ENCODE results near the gene PAF1.

The PAF1 gene

GRCh38 chr19:39363901-39364457, 26.9 kb downstream of the PAF1 start:
- Histone ChIP-seq H3K18ac (ENCODE audit: low read length) (no peak overlapping the region), H3K4ac (ENCODE audit: low read depth, low read length) (no peak overlapping the region), H3K27me3 (ENCODE audit: insufficient read depth, low read length, poor library complexity) (no peaks in the 10 kb centered on the region), H3K79me1 (ENCODE audit: low read length) (no peaks in the 10 kb centered on the region), H3K23ac (ENCODE audit: low read length) (no peak overlapping the region), H3K4me2 (ENCODE audit: low read length) (no peak overlapping the region), H4K5ac (ENCODE audit: low read length) (no peak overlapping the region), H2AK5ac (ENCODE audit: low read length) (no peak overlapping the region), H3K36me3 (ENCODE audit: control insufficient read depth, insufficient read depth, low read length) (peaks cover 14% of the 10 kb centered on the region), H3K9ac (ENCODE audit: low read length) (no peak overlapping the region), H2BK15ac (replicated peaks; ENCODE audit: low read depth) (no peak overlapping the region), H3K4me3 (ENCODE audit: low read length) (no peak overlapping the region), H3K27ac (ENCODE audit: low read depth, low read length) (no peak overlapping the region), H4K8ac (ENCODE audit: low read depth, low read length) (no peak overlapping the region), H2BK120ac (ENCODE audit: low read depth, low read length) (no peak overlapping the region), H3K4me1 (ENCODE audit: control insufficient read depth, low read depth, low read length) (no peaks in the 10 kb centered on the region), H3K56ac (ENCODE audit: low read length) (no peak overlapping the region), H3K79me2 (ENCODE audit: control insufficient read depth, insufficient read depth, low read length) (no peaks in the 10 kb centered on the region), H2BK5ac (ENCODE audit: low read length) (no peak overlapping the region)
- no peak for DNase-seq
- no CpG with 5 or more reads among the region's 5 CpGs for WGBS (ENCODE audit: extremely low coverage, insufficient coverage, low lambda C conversion rate)

GRCh38 chr19:39362682-39363657, 27.9 kb downstream of the PAF1 start:
- no peak overlapping the region for H3K9ac ChIP-seq (ENCODE audit: low read length)
- no peak overlapping the region for H4K8ac ChIP-seq (ENCODE audit: low read depth, low read length)

GRCh38 chr19:39360599-39360998, 30.3 kb downstream of the PAF1 start:
- H2BK5ac ChIP-seq (ENCODE audit: low read length): no peak overlapping the region
- no peaks in the 10 kb centered on the region for H3K4me1 ChIP-seq (ENCODE audit: control insufficient read depth, low read depth, low read length)
- H2BK15ac ChIP-seq (replicated peaks; ENCODE audit: low read depth): no peak overlapping the region
- H3K4ac ChIP-seq (ENCODE audit: low read depth, low read length): no peak overlapping the region
- no peak overlapping the region for H3K9ac ChIP-seq (ENCODE audit: low read length)
- H2BK120ac ChIP-seq (ENCODE audit: low read depth, low read length): no peak overlapping the region
- DNase-seq: no peak
- no peak overlapping the region for H3K4me2 ChIP-seq (ENCODE audit: low read length)
- H3K4me3 ChIP-seq (ENCODE audit: low read length): no peak overlapping the region
- no peak overlapping the region for H4K8ac ChIP-seq (ENCODE audit: low read depth, low read length)
- H4K5ac ChIP-seq (ENCODE audit: low read length): no peak overlapping the region
- no peak overlapping the region for H3K56ac ChIP-seq (ENCODE audit: low read length)
- no peaks in the 10 kb centered on the region for H3K79me1 ChIP-seq (ENCODE audit: low read length)
- no peak overlapping the region for H3K18ac ChIP-seq (ENCODE audit: low read length)
- H3K79me2 ChIP-seq (ENCODE audit: control insufficient read depth, insufficient read depth, low read length): no peaks in the 10 kb centered on the region
- no peak overlapping the region for H3K27ac ChIP-seq (ENCODE audit: low read depth, low read length)
- no peak overlapping the region for H3K23ac ChIP-seq (ENCODE audit: low read length)
- no peaks in the 10 kb centered on the region for H3K27me3 ChIP-seq (ENCODE audit: insufficient read depth, low read length, poor library complexity)
- H3K36me3 ChIP-seq (ENCODE audit: control insufficient read depth, insufficient read depth, low read length): peaks cover 26% of the 10 kb centered on the region
- WGBS (ENCODE audit: extremely low coverage, insufficient coverage, low lambda C conversion rate): no CpG with 5 or more reads among the region's 1 CpG
- no peak overlapping the region for H2AK5ac ChIP-seq (ENCODE audit: low read length)

More at GRCh38 chr19:39362682-39363657, 27.9 kb downstream of the PAF1 start:
- no peak overlapping the region for H2BK5ac ChIP-seq (ENCODE audit: low read length)
- H3K79me1 ChIP-seq (ENCODE audit: low read length): no peaks in the 10 kb centered on the region
- H3K36me3 ChIP-seq (ENCODE audit: control insufficient read depth, insufficient read depth, low read length): peaks cover 14% of the 10 kb centered on the region
- H3K27me3 ChIP-seq (ENCODE audit: insufficient read depth, low read length, poor library complexity): no peaks in the 10 kb centered on the region
- H3K56ac ChIP-seq (ENCODE audit: low read length): no peak overlapping the region
- no peak overlapping the region for H3K27ac ChIP-seq (ENCODE audit: low read depth, low read length)
- no peaks in the 10 kb centered on the region for H3K79me2 ChIP-seq (ENCODE audit: control insufficient read depth, insufficient read depth, low read length)
- no peak overlapping the region for H3K23ac ChIP-seq (ENCODE audit: low read length)
- no peak overlapping the region for H2AK5ac ChIP-seq (ENCODE audit: low read length)
- no CpG with 5 or more reads among the region's 6 CpGs for WGBS (ENCODE audit: extremely low coverage, insufficient coverage, low lambda C conversion rate)
- H3K4me1 ChIP-seq (ENCODE audit: control insufficient read depth, low read depth, low read length): no peaks in the 10 kb centered on the region
- no peak overlapping the region for H2BK15ac ChIP-seq (replicated peaks; ENCODE audit: low read depth)
- no peak overlapping the region for H2BK120ac ChIP-seq (ENCODE audit: low read depth, low read length)
- no peak overlapping the region for H3K4me3 ChIP-seq (ENCODE audit: low read length)
- no peak overlapping the region for H3K4ac ChIP-seq (ENCODE audit: low read depth, low read length)
- H4K5ac ChIP-seq (ENCODE audit: low read length): no peak overlapping the region
- H3K4me2 ChIP-seq (ENCODE audit: low read length): no peak overlapping the region
- no peak overlapping the region for H3K18ac ChIP-seq (ENCODE audit: low read length)
- DNase-seq: no peak

- Histone ChIP-seq H4K8ac (ENCODE audit: low read depth, low read length) (no peak overlapping the region), H3K4me1 (ENCODE audit: control insufficient read depth, low read depth, low read length) (no peaks in the 10 kb centered on the region), H2BK120ac (ENCODE audit: low read depth, low read length) (no peak overlapping the region), H3K4me2 (ENCODE audit: low read length) (no peak overlapping the region), H2AK5ac (ENCODE audit: low read length) (no peak overlapping the region), H2BK5ac (ENCODE audit: low read length) (no peak overlapping the region), H3K36me3 (ENCODE audit: control insufficient read depth, insufficient read depth, low read length) (peaks cover 31% of the 10 kb centered on the region), H4K5ac (ENCODE audit: low read length) (no peak overlapping the region), H3K56ac (ENCODE audit: low read length) (no peak overlapping the region), H2BK15ac (replicated peaks; ENCODE audit: low read depth) (no peak overlapping the region), H3K79me1 (ENCODE audit: low read length) (no peaks in the 10 kb centered on the region), H3K4ac (ENCODE audit: low read depth, low read length) (no peak overlapping the region), H3K79me2 (ENCODE audit: control insufficient read depth, insufficient read depth, low read length) (no peaks in the 10 kb centered on the region), H3K9ac (ENCODE audit: low read length) (no peak overlapping the region), H3K18ac (ENCODE audit: low read length) (no peak overlapping the region), H3K23ac (ENCODE audit: low read length) (no peak overlapping the region), H3K27me3 (ENCODE audit: insufficient read depth, low read length, poor library complexity) (no peaks in the 10 kb centered on the region), H3K27ac (ENCODE audit: low read depth, low read length) (no peak overlapping the region), H3K4me3 (ENCODE audit: low read length) (no peak overlapping the region)
- no CpG with 5 or more reads among the region's 3 CpGs for WGBS (ENCODE audit: extremely low coverage, insufficient coverage, low lambda C conversion rate)
- DNase-seq: no peak
Observed at GRCh38 chr19:39359026-39359425, 31.9 kb downstream of the PAF1 start.

- Histone ChIP-seq H3K27me3 (ENCODE audit: insufficient read depth, low read length, poor library complexity) (no peaks in the 10 kb centered on the region), H3K79me1 (ENCODE audit: low read length) (no peaks in the 10 kb centered on the region), H3K4ac (ENCODE audit: low read depth, low read length) (no peak overlapping the region), H4K8ac (ENCODE audit: low read depth, low read length) (no peak overlapping the region), H3K79me2 (ENCODE audit: control insufficient read depth, insufficient read depth, low read length) (no peaks in the 10 kb centered on the region), H2AK5ac (ENCODE audit: low read length) (no peak overlapping the region), H3K36me3 (ENCODE audit: control insufficient read depth, insufficient read depth, low read length) (peaks cover 27% of the 10 kb centered on the region), H3K18ac (ENCODE audit: low read length) (no peak overlapping the region), H3K27ac (ENCODE audit: low read depth, low read length) (no peak overlapping the region), H2BK15ac (replicated peaks; ENCODE audit: low read depth) (no peak overlapping the region), H3K4me2 (ENCODE audit: low read length) (no peak overlapping the region), H3K4me3 (ENCODE audit: low read length) (no peak overlapping the region), H4K5ac (ENCODE audit: low read length) (no peak overlapping the region), H3K56ac (ENCODE audit: low read length) (no peak overlapping the region), H3K9ac (ENCODE audit: low read length) (no peak overlapping the region), H3K23ac (ENCODE audit: low read length) (no peak overlapping the region), H2BK120ac (ENCODE audit: low read depth, low read length) (no peak overlapping the region), H2BK5ac (ENCODE audit: low read length) (no peak overlapping the region), H3K4me1 (ENCODE audit: control insufficient read depth, low read depth, low read length) (no peaks in the 10 kb centered on the region)
- DNase-seq: no peak
- no CpG with 5 or more reads among the region's 18 CpGs for WGBS (ENCODE audit: extremely low coverage, insufficient coverage, low lambda C conversion rate)
Observed at GRCh38 chr19:39356647-39357046, 34.3 kb downstream of the PAF1 start.
